Ammon's horn (tissue), 1 donor: ENCODE measurements around the gene SLC7A10.

ENCODE experiments used
- DNase-seq: peaks from one replicate; pipeline ENCODE4 v3.0.0-alpha.2; 2016; ENCODE audit warnings: low spot score

Gene SLC7A10

DNA sequence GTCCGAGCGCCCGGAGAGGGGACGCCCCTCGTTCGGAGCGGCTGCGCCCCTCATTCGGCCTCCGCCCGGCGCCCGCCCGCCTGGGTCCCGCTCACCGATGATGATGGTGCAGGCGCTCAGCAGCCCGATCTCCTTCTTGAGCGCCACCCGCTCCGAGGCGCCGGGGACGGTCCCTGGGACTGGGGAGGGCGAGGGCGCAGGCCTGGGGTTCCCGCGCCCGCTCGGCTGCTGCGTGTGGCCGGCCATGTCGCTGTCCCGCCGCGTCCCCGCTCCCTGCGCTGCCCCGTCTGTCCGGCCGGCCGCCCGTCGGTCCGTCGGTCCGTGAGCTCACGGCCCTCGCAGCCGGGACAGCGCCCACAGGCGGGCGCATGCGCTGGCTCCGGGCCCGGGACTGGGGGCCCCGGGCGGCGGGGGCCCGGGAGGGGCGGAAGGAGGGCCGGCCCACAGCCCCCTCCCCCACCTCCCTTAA, at the start of gene SLC7A10:
Gene SLC7A10, minus strand, starts transcription at position 393 of the 469 bp plus-strand sequence. Its CDS starts 147 bp downstream, at position 246.
- DNase-seq: no peak

DNA sequence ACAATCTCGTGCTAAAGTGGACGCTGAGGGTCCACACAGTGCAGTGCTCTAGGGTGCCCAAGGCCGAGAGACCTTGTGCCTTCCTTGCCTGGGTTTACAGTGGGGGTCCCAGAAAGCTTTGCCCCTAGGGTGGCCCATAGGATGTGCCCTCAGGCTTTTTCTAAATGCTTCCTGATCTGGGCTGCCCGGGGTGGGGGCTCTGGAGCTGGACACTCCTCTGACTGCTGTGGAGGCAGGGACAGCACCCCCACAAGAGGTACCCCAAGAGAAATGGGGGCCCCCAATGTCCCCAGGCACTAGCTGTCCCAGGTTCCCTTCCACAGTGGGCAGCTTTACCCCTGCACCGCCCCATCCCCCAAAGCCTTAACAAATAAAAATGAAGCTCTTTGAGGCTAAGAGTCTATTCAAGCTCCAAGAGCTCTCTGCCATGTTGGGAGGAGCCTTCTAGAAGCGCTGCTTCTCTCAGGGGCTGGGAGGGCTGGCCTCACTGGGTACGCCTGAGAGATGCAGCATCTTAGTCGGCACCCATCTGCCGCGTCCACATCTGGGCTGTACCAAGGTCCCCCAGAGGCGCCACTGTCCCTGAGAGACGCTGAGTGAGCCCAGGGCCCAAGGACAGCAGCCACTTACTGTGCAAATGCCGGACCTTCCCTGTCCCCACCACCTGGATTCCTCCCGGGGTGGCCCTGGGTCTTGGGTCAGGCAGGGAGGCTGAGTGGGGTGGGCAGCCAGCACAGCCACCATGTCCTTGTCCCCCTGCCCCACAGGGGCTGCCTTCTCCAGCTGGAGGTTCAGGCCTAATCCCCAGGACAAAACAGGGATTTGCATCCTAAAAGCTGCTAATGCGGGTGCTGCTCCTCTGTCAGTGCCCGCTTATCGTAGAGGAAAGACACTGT, 49.3 kb upstream of the SLC7A10 start:
- no peak for DNase-seq

DNA sequence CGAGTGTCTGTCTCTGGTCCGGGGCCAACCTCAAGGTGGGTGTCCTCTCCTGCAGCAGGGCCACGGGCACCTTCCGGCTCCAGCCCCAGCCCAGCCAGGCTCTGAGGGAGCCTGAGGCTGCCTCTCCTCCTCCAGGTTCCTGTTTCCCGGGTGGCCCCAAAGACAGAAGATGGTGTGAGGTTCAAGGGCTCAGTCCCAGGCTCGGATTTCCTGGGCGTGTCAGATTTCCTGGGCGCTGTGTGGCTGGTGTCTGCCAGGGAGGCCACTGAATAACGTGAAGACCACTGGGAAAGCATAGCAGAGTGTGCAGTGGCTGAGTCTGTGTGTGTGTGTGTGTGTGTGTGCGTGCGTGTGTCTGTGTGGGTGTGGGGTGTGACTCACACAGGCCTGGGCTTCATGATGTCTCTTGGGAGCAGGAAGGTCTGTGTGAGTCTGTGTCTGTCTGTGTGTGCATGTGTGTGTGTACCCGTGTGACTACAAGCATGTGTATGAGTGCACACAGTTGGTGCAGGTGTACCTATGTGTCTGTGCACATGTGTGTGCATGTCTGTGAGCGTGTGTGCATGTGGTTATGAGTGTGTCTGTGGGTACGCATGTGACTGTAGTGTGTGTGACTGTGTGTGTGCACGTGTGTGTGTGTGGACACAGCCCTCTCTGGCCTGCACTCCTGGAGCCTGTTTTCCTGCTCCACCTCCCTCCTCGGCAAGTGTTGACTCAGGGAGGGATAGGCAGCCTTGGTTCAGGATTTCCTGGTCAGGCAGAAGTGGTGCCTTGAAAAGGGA, 48.4 kb upstream of the SLC7A10 start:
- peak; percentile 46 for DNase-seq

GRCh38 chr19:33273065-33273736, 47.6 kb upstream of the SLC7A10 start:
- DNase-seq: no peak

- no peak for DNase-seq
Observed at GRCh38 chr19:33271246-33272021, 45.8 kb upstream of the SLC7A10 start.

- no peak for DNase-seq
Observed at GRCh38 chr19:33270769-33271168, 45.1 kb upstream of the SLC7A10 start.

DNA sequence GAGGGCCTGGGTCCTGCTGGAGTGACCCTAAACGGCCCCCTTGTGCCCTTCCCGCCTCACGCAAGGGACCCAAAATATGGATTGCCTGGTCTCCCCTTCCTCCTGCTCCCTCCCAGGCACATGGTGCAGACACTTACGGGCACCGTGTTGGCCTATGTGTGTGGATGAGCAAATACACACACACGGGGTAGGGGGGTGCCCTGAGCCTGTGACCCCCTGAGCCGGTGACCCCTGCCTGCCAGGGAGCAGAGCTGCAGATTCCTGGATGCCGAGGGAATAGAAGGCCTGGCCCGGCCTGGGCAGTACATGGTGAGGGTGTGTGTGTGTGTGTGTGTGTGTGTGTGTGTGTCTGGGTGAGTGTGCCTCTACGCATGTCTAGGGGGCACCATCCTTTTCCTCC, 43.4 kb upstream of the SLC7A10 start:
- no peak for DNase-seq

DNA sequence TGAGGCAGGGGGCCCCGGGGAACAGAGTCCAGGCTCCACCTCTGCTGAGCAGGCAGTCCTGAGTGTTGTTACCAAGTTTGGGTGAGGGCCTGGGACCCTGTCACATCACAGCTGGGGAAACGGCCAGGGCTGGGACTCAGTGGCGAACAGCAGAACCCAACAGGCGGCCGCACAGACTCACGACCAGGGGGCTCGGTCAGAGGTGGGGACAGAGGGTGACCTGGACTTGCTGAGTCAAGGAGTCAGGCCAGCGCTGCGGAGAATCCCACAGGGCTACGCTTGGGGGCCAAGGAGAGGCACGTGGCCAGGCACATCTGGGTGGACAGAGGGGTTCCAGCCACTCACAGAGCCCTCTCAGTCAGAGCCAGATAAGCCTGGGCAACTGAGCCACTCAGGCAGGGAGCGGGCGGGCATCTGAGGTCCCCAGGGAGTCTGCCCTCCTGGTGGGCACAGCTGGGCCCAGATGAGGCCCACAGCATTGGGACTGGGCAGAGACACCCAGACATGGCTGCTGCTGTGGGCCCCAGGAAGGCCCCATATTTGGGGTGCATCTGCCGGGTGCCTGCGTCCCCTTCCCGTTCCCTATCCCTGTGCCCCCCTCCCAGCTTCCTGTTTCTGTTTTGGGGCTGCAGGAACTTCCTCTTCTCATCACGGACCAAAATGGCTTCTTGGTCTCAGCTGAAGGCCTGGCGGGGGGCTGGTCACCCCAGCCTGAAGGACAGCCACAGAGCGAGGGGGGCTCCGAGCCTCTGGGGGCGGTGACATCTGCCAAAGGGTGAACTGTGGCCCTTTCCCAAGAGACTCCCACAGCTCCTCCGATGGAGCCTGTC, 42.7 kb upstream of the SLC7A10 start:
- no peak for DNase-seq

- DNase-seq: no peak
Observed at GRCh38 chr19:33267706-33268105, 42.1 kb upstream of the SLC7A10 start.

DNA sequence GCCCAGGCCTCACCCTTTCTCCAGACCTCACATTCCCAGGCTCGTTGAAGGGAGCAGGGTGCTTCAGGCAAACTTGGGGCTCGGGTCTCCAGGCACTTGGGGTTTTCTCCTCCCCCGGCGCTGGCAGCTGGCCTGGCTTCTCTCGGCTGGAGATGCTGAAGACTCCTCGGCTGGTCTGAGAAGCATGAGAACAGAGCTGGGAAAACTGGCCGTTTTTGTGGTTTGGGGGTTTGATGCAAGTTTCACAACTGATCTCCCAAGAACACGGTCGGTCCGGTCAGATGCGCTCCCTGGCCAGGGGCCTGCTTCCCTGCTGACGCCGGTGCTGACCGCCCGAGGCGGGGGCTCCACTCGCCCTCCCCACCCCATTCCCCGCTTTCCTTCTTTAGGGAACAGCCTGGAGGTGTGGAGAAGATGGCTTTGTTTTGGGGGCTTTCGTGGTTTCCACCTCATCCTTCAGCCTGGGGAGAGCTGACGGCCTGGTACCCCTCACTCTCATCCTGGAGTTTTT, 41.4 kb upstream of the SLC7A10 start:
- DNase-seq: no peak

- no peak for DNase-seq
Observed at GRCh38 chr19:33264881-33265445, 39.3 kb upstream of the SLC7A10 start.

DNA sequence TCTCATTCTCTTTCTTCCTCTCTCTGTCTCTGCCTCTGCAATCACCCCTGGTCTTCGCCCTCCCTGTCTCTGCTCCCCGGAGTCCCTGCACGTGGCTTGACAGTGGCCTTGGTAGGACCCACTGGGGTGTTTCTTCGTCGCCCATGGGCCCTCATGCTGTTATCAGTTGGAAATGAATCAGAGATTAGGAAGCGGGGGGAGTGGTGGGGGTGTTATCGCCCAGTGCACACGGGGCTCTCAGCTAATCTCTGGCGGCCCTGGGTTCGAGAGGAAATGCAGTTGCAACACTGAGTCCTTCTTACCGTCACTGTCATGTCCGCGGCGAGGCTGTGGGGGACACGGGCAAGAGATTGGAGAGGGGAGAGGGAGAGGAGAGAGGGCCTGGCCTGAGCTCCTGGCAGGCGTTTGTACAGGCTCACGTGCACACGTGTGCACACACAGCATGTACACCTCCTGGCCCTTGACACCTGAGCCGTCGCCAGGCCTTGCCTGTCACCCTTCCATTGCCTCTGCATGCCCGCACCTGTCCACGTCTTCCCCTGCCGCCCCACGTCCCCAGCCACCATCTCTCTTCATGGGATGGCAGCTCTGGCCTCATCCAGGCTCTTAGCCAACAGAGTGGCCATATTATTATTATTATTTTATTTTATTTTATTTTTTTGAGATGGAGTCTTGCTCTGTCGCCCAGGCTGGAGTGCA, 37.8 kb upstream of the SLC7A10 start:
- no peak for DNase-seq

DNA sequence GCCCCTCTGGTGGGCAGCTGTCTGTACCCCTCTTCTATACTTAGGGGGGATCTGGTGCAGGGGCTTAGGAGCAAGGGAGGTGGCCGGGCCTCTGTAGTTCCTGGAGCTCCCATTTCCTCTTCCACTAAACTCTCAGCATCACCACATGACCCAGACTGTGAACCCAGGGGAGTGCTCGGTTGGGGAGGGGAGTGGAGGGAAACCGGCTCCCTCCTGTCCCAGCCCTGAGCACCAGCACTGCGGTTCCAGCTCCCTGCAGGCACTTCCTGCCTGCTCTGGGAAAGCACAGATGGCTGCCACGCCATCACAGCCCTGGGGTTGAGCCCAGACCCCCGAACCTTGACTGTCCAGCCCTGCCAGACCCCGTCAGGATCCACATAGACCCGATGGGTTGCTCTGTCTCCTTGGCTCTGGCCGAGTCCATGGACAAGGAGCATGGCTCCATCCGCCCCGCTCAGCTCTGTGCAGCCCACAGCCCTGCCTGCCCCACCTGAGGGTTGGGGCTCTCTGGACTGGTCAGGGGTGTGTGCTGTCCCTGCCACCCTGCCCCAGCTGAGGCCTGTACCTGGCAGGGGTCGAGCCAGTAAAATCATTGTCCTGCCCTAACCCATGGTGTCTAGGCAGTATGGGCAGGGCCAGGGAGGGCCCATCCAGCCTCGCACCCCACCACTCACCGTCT, 36.0 kb upstream of the SLC7A10 start:
- DNase-seq: peak; percentile 44

DNA sequence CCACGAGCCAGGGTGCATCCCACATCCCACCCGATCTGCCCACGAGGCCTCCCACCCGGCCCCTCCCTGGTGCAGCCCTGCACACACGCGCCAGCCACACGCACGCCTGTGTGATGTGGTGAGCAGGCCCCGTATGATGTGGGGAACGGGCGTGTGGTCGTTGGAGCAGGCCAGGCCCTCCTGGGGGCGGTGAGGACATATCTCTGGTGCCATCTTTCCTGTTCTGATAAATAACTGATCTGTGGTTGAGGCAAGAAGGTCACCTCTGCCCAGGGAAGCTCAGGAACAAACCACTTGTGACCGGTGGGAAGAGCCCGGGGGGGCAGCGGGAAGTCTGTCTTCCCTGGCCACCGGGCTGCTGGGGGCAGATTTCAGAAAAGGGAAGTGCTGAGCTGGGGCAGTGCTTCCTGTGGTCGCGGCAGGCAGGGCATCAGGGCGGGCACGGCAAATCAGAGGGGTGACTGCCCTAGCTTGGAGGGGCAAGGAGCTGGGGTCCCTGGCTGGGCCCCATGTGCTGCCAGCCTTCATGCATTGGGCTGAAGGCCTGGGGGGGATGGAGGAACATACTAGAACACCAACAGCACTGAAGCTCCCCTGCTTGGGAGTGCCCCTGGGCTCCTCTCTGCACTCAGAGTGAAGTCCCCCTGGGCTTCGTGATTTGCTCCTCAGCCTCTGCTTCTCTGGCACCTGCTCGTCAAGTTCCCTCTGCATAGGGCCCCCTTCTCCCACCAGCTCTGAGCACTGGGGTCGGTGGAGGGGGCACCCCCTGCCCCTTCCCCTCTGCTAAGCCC, 35.2 kb upstream of the SLC7A10 start:
- DNase-seq: peak; percentile 65

GRCh38 chr19:33259539-33259938, 33.9 kb upstream of the SLC7A10 start:
- DNase-seq: no peak

- DNase-seq: no peak
Observed at GRCh38 chr19:33257828-33258227, 32.2 kb upstream of the SLC7A10 start.

DNA sequence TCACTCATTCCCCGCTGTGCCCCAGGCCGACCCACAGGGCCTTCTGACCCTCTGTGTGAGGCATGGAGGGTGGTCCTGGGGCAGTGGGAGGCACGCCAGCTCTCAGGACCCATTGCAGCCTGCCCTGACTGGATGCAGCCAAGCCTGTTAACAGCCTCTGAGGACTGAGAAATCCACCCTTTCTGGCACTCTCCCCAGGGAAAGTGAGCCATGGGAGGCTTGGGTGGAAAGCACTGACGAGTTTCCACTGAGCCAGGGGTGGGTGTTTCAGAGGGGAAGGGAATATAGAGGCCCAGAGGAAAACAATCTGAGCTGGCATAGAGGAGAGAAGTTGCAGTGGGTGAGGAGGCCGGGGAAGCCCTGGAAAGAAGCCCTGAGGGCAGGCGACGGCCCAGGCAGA, 30.6 kb upstream of the SLC7A10 start:
- DNase-seq: no peak

- no peak for DNase-seq
Observed at GRCh38 chr19:33255781-33256180, 30.1 kb upstream of the SLC7A10 start.
